HepG2 (cell line): Measurements from ENCODE around the gene BPHL. TPM values are rescaled to one million over a fixed set of nuclear protein-coding genes. Genes with fewer than 3 reads are reported as not detected.

Experiments used
- ASH2L ChIP-seq: fragments of 300-600, 200-600 bp; sonication (generic); IDR thresholded peaks from 2 replicates; pipeline ENCODE4 v1.7.0; 2017; ENCODE audit warnings: low read depth, mild to moderate bottlenecking, moderate library complexity, mixed read lengths, low read length; ENCODE audit not compliant: insufficient read length
- BORCS8-MEF2B ChIP-seq: sonication (generic); formaldehyde crosslinking; IDR thresholded peaks from 2 replicates; pipeline ENCODE4 v1.8.0; 2022; ENCODE audit warnings: mild to moderate bottlenecking, missing genetic modification reagents
- CREB1 ChIP-seq, 2 experiments: fragments of 450-650 bp in 1 of 2; IDR thresholded peaks; 2 replicates each; pipeline ENCODE4 v1.6.1; 2016 to 2017; ENCODE audit warnings: control low read depth in 1 of 2, mild to moderate bottlenecking in 1 of 2, missing compliant biosample characterization in 1 of 2, missing genetic modification characterization in 1 of 2
- EED ChIP-seq: sonication (generic); formaldehyde crosslinking; IDR thresholded peaks from 2 replicates; pipeline ENCODE4 v1.5.0; 2020; ENCODE audit warnings: mild to moderate bottlenecking, missing genetic modification reagents
- ELF4 ChIP-seq: sonication (generic); formaldehyde crosslinking; IDR thresholded peaks from 2 replicates; pipeline ENCODE4 v1.5.0; 2020; ENCODE audit warnings: missing genetic modification reagents, mild to moderate bottlenecking, moderate library complexity, borderline replicate concordance
- GPN1 ChIP-seq: sonication (generic); formaldehyde crosslinking; IDR thresholded peaks from 2 replicates; pipeline ENCODE4 v1.5.1; 2020; ENCODE audit warnings: missing genetic modification reagents, borderline replicate concordance
- IKZF5 ChIP-seq: IDR thresholded peaks from 2 replicates; pipeline ENCODE4 v1.6.1; 2018; ENCODE audit warnings: missing genetic modification reagents, mild to moderate bottlenecking, missing compliant biosample characterization
- MEF2D ChIP-seq: sonication (generic); formaldehyde crosslinking; IDR thresholded peaks from 2 replicates; pipeline ENCODE4 v1.5.1; 2020; ENCODE audit warnings: mild to moderate bottlenecking, missing genetic modification reagents
- PAF1 ChIP-seq: IDR thresholded peaks from 2 replicates; pipeline ENCODE4 v1.6.1; 2016; ENCODE audit warnings: missing genetic modification reagents, missing compliant biosample characterization
- TFE3 ChIP-seq: IDR thresholded peaks from 2 replicates; pipeline ENCODE4 v1.6.1; 2016
- ZNF615 ChIP-seq: sonication (generic); formaldehyde crosslinking; IDR thresholded peaks from 2 replicates; pipeline ENCODE4 v1.5.0; 2020; ENCODE audit warnings: mild to moderate bottlenecking, missing genetic modification reagents, borderline replicate concordance
- ZNF7 ChIP-seq: IDR thresholded peaks from 2 replicates; pipeline ENCODE4 v1.6.1; 2016; ENCODE audit warnings: missing biosample characterization, missing genetic modification reagents
- ZSCAN20 ChIP-seq: sonication (generic); formaldehyde crosslinking; IDR thresholded peaks from 2 replicates; pipeline ENCODE4 v1.4.0; 2020; ENCODE audit warnings: missing genetic modification reagents, mild to moderate bottlenecking, borderline replicate concordance
- ZSCAN31 ChIP-seq: sonication (generic); formaldehyde crosslinking; IDR thresholded peaks from 2 replicates; pipeline ENCODE4 v1.5.0; 2020; ENCODE audit warnings: low read depth, mild to moderate bottlenecking, missing genetic modification reagents
- polyA plus RNA-seq, 8 experiments: library from polyadenylated mRNA; depleted of rRNA in 3 of 8; stranded (reverse) in 7 of 8; unstranded in 1 of 8; fragments of >200 nt; fragmentation: Illumina TruSeq in 4 of 8; extraction: Trizol in 4 of 8; gene quantifications; 2 replicates each; pipeline versions ENCODE4 v1.2.1 to v1.2.3, GENCODE V29; 2011 to 2016; ENCODE audit warnings: low read depth in 4 of 8, missing spikeins in 1 of 8, mixed read lengths in 1 of 8; ENCODE audit not compliant: insufficient read depth in 1 of 8
- total RNA-seq, 5 experiments: library from RNA; depleted of rRNA; stranded (reverse); fragments of >200 nt; fragmentation: Illumina TruSeq; extraction: Trizol; gene quantifications; 2 replicates each; pipeline ENCODE4 v1.2.3, GENCODE V29; 2016; ENCODE audit warnings: low read depth in 1 of 5
- TF ChIP-seq, protein P1 (sequence below): IDR thresholded peaks from 2 replicates; pipeline ENCODE4 v1.6.1; 2012; ENCODE audit warnings: low read length, improper control_type of control experiment
- TF ChIP-seq, protein P2 (sequence below): sonication (generic); formaldehyde crosslinking; conservative IDR thresholded peaks from 2 replicates; pipeline ENCODE4 v1.5.0; 2020; ENCODE audit warnings: missing genetic modification reagents
- TF ChIP-seq, protein P3 (sequence below): sonication (generic); formaldehyde crosslinking; IDR thresholded peaks from 2 replicates; pipeline ENCODE4 v1.4.0; 2020; ENCODE audit warnings: missing genetic modification reagents, mild to moderate bottlenecking, borderline replicate concordance

The BPHL gene
- total and polyA plus RNA-seq, 2 of the 13 experiments (the other 11 are each of a cell fraction or from before 2014, with no cell fraction given), result 37.8 to 39.5 TPM

GRCh38 chr6:3157131-3157933 lies 38.8 kb downstream of the BPHL start, which contains the start of gene TUBB2A (continued):
- TF ChIP-seq TFE3 (CRISPR knock-in tag) (peak; percentile 51), CREB1 (IDR thresholded peaks at IDR 0.05) (peak; percentile 99), CREB1 (CRISPR knock-in tag; IDR thresholded peaks at IDR 0.05) (no peak), IKZF5 (CRISPR knock-in tag) (peak; percentile 83), ZSCAN20 (CRISPR knock-in tag) (peak; percentile 83; the same call in 1 of the 2 replicates), EED (CRISPR knock-in tag) (no peak; the same call in 1 of the 2 replicates), ASH2L (peak; percentile 52), ZNF7 (CRISPR knock-in tag) (no peak), ZSCAN31 (CRISPR knock-in tag) (peak; percentile 91), GPN1 (CRISPR knock-in tag) (no peak), BORCS8-MEF2B (no peak; the same call in 1 of the 2 replicates), ZNF615 (CRISPR knock-in tag) (no peak), ELF4 (CRISPR knock-in tag) (no peak), PAF1 (CRISPR knock-in tag) (no peak), MEF2D (CRISPR knock-in tag) (no peak)
- TF ChIP-seq, protein P1, sequence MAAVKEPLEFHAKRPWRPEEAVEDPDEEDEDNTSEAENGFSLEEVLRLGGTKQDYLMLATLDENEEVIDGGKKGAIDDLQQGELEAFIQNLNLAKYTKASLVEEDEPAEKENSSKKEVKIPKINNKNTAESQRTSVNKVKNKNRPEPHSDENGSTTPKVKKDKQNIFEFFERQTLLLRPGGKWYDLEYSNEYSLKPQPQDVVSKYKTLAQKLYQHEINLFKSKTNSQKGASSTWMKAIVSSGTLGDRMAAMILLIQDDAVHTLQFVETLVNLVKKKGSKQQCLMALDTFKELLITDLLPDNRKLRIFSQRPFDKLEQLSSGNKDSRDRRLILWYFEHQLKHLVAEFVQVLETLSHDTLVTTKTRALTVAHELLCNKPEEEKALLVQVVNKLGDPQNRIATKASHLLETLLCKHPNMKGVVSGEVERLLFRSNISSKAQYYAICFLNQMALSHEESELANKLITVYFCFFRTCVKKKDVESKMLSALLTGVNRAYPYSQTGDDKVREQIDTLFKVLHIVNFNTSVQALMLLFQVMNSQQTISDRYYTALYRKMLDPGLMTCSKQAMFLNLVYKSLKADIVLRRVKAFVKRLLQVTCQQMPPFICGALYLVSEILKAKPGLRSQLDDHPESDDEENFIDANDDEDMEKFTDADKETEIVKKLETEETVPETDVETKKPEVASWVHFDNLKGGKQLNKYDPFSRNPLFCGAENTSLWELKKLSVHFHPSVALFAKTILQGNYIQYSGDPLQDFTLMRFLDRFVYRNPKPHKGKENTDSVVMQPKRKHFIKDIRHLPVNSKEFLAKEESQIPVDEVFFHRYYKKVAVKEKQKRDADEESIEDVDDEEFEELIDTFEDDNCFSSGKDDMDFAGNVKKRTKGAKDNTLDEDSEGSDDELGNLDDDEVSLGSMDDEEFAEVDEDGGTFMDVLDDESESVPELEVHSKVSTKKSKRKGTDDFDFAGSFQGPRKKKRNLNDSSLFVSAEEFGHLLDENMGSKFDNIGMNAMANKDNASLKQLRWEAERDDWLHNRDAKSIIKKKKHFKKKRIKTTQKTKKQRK, result no peak
- TF ChIP-seq, protein P2, sequence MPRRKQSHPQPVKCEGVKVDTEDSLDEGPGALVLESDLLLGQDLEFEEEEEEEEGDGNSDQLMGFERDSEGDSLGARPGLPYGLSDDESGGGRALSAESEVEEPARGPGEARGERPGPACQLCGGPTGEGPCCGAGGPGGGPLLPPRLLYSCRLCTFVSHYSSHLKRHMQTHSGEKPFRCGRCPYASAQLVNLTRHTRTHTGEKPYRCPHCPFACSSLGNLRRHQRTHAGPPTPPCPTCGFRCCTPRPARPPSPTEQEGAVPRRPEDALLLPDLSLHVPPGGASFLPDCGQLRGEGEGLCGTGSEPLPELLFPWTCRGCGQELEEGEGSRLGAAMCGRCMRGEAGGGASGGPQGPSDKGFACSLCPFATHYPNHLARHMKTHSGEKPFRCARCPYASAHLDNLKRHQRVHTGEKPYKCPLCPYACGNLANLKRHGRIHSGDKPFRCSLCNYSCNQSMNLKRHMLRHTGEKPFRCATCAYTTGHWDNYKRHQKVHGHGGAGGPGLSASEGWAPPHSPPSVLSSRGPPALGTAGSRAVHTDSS (CRISPR knock-in tag), result peak; percentile 98; the same call in 1 of the 2 replicates
- TF ChIP-seq, protein P3, sequence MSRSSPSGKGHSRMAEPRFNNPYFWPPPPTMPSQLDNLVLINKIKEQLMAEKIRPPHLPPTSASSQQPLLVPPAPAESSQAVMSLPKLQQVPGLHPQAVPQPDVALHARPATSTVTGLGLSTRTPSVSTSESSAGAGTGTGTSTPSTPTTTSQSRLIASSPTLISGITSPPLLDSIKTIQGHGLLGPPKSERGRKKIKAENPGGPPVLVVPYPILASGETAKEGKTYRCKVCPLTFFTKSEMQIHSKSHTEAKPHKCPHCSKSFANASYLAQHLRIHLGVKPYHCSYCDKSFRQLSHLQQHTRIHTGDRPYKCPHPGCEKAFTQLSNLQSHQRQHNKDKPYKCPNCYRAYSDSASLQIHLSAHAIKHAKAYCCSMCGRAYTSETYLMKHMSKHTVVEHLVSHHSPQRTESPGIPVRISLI, result no peak; the same call in 1 of the 2 replicates
